DMS153 treated with DMSO at 0.1 percent for 48 hours (cell line): ENCODE data around the gene ATP1A1.

ENCODE experiments used
- DNase-seq: peaks from one replicate; lab custom pipeline; 2025; ENCODE audit not compliant: unreplicated experiment; lab: John Stamatoyannopoulos, UW

The ATP1A1 gene

DNA sequence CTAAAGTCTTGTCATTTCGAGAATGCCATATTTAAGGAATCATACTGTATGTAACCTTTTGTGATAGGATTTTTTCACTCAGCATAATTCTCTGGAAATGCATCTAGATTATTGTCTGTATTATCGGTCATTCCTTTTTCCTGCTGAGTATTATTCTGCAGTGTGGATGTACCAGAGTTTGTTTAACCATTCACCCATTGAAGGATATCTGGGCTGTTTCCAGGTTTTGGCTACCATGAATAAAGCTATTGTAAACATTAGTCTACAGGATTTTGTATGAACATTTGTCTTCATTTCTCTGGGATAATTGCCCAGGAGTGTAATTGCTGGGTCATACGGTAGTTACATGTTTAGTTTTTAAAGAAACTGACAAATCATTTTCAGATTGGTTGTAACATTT, 61.8 kb downstream of the ATP1A1 start:
- DNase-seq = no peak

DNA sequence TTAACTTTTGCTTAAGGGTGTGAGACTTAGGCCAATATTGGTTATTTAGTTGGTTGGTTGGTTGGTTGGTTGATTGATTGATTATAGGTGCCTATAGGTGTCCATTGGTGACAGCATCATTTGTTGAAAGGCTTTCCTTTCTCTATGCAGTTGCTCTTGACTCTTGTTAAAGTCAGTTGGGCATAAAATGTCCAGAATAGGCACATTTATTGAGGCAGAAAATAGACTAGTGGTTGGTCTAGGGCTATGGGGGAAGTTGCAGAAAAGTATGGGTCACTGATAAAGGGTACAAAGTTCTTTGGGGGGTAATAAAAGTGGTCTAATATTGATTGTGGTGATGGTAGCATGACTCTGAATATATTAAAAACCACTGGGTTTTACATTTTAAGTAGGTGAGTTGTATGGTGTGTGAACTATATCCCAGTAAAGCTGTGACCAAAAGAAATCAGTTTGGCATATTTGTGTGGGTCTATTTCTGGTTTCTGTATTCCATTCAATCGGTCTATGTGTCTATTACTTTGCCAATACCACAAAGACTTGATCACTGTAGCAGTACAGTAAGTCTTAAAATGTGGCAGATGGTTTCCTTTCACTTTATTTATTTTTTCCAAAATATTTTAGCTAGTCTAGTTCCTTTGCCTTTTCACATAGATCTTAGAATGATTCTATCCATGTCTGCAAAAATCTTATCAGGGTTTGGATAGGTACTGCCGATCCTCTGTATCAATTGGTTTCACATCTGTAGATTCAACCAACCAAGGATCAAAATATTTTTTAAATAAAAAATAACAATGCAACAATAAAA, 63.0 kb downstream of the ATP1A1 start:
- DNase-seq = no peak

DNA sequence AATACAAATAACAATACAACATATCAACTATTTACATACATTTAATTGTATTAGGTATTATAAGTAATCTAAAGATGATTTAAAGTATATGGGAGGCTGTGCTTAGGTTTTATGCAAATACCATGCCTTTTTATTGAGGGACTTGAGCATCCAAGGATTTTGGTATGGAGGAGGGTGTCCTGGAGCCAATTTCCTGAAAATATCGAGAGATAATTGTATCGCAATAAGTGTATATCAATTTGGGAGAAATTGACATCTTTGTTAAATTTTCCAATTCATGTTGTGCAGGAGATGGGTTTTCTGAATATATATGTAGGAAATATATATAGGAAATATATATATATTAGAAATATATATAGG, 63.5 kb downstream of the ATP1A1 start:
- no peak for DNase-seq

DNA sequence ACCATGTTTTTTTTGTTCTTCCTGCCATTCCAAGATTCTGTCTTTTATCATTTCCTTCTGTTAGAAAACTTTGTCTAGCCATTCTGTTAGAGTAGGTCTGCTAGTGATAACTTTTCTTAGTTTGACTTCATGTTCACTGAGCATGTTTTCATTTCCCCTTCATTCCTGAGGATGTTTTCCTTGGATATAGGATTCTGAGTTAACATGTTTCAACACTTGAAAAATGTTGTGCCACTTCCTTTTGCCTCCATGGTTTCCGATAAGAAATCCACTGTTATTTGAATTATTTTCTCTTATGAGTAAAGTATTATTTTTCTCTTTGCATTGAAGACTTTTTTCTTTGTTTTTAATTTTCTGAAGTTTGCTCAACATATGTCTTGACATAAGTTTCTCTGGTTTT, 66.7 kb downstream of the ATP1A1 start:
- DNase-seq = no peak

DNA sequence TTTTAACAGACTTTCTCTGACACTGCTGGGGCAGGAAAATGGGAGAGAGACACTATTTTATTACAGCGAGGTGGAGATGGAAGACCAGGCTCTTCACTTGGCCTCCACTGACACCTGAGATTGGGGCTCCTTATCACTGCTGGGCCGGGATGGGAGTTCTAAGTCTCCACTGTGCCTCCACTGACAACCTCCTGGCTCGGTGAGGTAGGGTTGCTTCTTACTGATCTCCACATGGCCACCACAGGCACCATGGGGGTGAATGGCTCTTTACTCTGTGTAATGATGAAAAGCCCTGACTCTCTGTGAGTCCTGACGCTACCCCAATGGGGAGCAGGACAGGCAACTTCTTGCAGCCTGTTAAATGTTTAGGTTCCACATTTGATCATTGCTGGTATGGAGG, 67.7 kb downstream of the ATP1A1 start:
- no peak for DNase-seq

DNA sequence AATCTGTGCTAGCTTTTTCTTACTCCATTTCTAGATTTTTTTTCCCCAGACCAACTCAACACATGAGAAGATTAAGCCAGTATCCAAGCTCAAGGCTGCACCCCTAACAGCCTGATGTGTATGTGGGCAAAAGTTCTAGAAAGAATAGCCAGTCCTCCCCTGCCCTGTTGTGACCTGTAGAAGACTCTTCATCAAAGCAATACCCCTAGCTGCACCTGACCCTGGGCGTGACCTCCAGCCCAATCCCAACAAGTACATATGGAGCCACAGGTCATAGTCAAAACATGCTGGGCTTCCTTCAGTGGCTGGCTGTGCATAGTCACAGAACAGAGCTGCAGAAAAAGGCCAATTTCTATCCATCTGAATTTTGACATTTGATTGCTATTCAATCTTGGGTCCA, 72.5 kb downstream of the ATP1A1 start:
- DNase-seq = no peak

DNA sequence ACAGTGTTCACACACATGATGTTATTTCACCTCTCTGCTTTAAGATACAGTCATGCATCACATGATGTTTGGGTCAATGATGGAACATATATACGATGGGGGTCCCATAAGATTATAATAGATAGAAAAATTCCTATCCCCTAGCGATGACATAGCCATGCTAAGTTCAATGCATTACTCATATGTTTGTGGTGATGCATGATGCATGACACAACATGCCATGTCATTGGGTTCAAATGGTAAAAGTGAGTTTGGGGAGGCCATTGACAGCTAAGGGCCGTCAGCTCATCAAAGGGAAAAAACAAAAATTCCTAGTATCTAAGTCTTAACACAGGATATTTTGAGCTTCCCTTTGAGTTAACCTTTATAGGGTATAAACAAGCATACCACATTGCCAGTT, 73.6 kb downstream of the ATP1A1 start:
- no peak for DNase-seq

DNA sequence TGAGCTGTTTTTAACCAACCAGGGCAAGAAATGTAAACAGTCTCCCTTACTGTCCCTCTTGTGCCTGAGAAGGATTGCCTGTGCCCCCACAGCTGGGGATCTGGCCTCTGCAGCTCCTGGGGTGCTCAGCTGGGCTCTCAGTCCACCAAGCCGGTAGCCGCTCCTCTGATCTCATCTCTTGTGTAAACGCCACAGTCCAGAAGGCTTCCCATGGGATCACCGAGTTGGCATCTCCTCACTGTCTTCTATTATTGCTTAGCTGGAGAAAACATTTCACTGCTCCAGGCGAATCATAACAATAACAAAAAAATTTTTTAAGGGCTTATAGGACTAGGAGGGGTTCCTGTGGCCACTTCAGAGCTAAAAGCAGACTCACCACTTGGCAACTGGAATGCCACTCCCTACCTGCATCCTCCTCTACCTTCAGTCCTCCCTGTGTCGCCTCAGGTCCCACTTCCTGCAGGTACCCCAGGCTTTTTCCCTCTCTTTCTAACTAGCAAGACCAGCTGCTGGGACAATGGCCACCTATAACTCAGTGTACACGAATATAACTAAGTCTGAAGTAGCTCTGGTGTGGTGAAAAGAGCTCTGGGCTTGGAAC, 75.8 kb downstream of the ATP1A1 start:
- DNase-seq = no peak

DNA sequence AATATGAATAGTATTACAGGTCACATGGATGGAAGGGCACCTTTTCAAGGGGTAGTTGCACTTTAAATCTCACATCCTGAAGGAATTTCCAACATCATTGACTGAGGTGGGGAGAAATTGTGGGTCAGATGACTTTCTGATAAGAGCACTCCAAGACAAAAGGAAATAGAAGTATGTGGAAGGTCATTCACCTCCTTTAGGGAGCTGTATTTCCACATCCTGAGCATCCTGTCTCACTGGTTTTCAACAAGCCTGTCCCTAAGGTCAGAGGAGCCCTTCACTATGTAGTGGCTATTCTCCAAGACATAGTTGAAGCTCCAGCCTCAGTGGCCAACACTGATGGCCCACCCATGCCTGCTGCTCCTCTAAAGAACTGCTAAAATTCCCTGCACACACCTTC, 76.5 kb downstream of the ATP1A1 start:
- no peak for DNase-seq

DNA sequence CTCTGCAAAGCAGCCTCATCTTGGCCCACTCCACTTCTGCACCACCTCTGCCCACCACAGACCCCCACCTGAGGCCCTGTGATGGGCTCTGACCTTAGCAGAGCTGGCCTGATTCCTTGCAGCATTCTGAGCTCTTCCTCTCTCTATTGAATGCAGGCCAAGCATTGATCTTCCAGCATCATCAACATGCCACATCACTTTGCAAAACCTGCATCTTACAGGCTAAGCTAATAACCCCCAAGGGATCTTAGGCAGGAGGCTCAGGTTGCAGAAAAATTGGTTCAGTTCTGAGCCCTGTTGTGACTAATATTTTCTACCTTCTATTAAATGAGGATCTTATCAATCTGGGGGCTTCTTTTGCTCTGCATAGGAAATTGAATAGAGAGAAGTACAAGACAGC, 78.7 kb downstream of the ATP1A1 start:
- no peak for DNase-seq

DNA sequence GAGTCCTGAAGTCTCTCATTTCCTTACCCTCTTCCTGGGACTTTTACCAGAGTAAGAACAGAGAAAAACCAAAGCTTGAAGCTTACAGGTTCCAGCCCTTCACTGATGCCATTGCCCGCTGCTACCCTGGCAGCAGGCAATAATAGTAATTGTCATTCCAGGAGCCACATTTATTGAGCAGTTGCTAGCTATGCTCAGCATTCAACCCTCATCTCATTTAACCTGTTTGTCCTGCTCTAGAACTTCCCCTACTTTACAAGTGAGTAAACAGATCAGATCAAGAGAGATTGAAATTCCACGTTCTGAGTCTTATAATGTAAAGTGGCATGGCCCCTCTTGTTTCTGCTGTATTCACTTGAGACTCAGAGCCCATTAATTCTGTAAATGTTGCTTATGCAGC, 80.4 kb downstream of the ATP1A1 start:
- DNase-seq = no peak

DNA sequence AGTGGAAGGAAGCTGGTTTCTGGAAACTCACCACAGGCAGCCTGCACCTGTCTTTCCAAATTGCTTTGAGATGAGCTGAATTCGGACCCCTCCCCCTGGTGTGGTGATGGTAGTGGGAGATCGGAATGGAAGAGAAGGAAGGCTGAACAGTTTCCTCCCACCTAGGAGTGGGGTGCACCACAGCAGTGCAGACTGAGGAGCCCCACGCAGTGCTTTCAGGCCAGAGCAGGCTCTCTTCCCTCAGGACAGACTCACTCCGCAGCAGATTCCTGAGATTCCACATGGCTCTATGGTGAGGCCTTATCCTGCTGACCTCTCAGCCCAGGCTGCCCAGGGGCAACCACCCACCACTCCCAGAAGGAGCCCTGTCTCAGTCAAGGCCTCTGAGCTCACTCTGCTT, 80.9 kb downstream of the ATP1A1 start:
- no peak for DNase-seq
